Trophoblast cell (in vitro differentiated cells and primary cell): ENCODE data around the gene SCLY.

Source experiments
- DNase-seq, 2 donors: peaks; one replicate each; pipeline ENCODE4 v3.0.0-alpha.2; 2016
- H2AFZ ChIP-seq: 2 replicates; pipeline ENCODE4 v1.6.1; 2013; ENCODE audit warnings: low read length, moderate library complexity, mild to moderate bottlenecking; ENCODE audit not compliant: insufficient read depth, poor library complexity
- H2AK5ac ChIP-seq: 2 replicates; pipeline ENCODE4 v1.6.1; 2013; ENCODE audit warnings: mild to moderate bottlenecking, low read length
- H2BK120ac ChIP-seq: 2 replicates; pipeline ENCODE4 v1.6.1; 2013; ENCODE audit warnings: low read length, mild to moderate bottlenecking, moderate library complexity; ENCODE audit not compliant: insufficient read depth, poor library complexity
- H2BK12ac ChIP-seq: 2 replicates; pipeline ENCODE4 v1.6.1; 2013; ENCODE audit warnings: mild to moderate bottlenecking, low read length, moderate library complexity
- H2BK5ac ChIP-seq: 2 replicates; pipeline ENCODE4 v1.6.1; 2013; ENCODE audit warnings: low read length, low read depth, moderate library complexity, mild to moderate bottlenecking; ENCODE audit not compliant: poor library complexity
- H3K14ac ChIP-seq: 2 replicates; pipeline ENCODE4 v1.6.1; 2013; ENCODE audit warnings: mild to moderate bottlenecking, low read length
- H3K18ac ChIP-seq: 2 replicates; pipeline ENCODE4 v1.6.1; 2013; ENCODE audit warnings: mild to moderate bottlenecking, low read length
- H3K23ac ChIP-seq: 2 replicates; pipeline ENCODE4 v1.6.1; 2013; ENCODE audit warnings: low read length
- H3K27ac ChIP-seq: 2 replicates; pipeline ENCODE4 v1.5.1; 2013; ENCODE audit warnings: low read depth, mild to moderate bottlenecking, inconsistent platforms, low read length, moderate library complexity
- H3K27me3 ChIP-seq: 2 replicates; pipeline ENCODE4 v1.6.1; 2013; ENCODE audit warnings: inconsistent platforms, mild to moderate bottlenecking, low read length, moderate library complexity; ENCODE audit not compliant: insufficient read depth
- H3K36me3 ChIP-seq, 2 experiments: 1 replicate in 1 of 2; 2 replicates in 1 of 2; pipeline ENCODE4 v1.6.1; 2013; ENCODE audit warnings: low read length in 2 of 2, mild to moderate bottlenecking in 2 of 2, moderate library complexity in 1 of 2; ENCODE audit not compliant: insufficient read depth in 2 of 2, control insufficient read depth in 1 of 2
- H3K4ac ChIP-seq: 2 replicates; pipeline ENCODE4 v1.6.1; 2013; ENCODE audit warnings: low read depth, mild to moderate bottlenecking, low read length, moderate library complexity
- H3K4me1 ChIP-seq, 2 experiments: 1 replicate in 1 of 2; 2 replicates in 1 of 2; pipeline ENCODE4 v1.6.1; 2013; ENCODE audit warnings: low read length in 2 of 2, mild to moderate bottlenecking in 2 of 2, moderate library complexity in 1 of 2; ENCODE audit not compliant: insufficient read depth in 2 of 2, control insufficient read depth in 1 of 2
- H3K4me2 ChIP-seq: 2 replicates; pipeline ENCODE4 v1.6.1; 2013; ENCODE audit warnings: inconsistent platforms, mild to moderate bottlenecking, low read length, moderate library complexity
- H3K4me3 ChIP-seq: 2 replicates; pipeline ENCODE4 v1.5.1; 2013; ENCODE audit warnings: mild to moderate bottlenecking, low read depth, low read length, inconsistent platforms
- H3K79me1 ChIP-seq: one replicate; pipeline ENCODE4 v1.6.1; 2013; ENCODE audit warnings: low read length
- H3K79me2 ChIP-seq: 2 replicates; pipeline ENCODE4 v1.6.1; 2013; ENCODE audit warnings: low read length, mild to moderate bottlenecking; ENCODE audit not compliant: control insufficient read depth, insufficient read depth, poor library complexity
- H3K9ac ChIP-seq: 2 replicates; pipeline ENCODE4 v1.6.1; 2013; ENCODE audit warnings: mild to moderate bottlenecking, low read length
- H3K9me3 ChIP-seq: 2 replicates; pipeline ENCODE4 v1.6.1; 2013; ENCODE audit warnings: low read depth, mild to moderate bottlenecking, control low read depth, inconsistent platforms, low read length; ENCODE audit not compliant: insufficient read depth
- H4K12ac ChIP-seq: 2 replicates; pipeline ENCODE4 v1.6.1; 2013; ENCODE audit warnings: low read depth, mild to moderate bottlenecking, low read length, moderate library complexity
- H4K8ac ChIP-seq: 2 replicates; pipeline ENCODE4 v1.6.1; 2013; ENCODE audit warnings: low read depth, mild to moderate bottlenecking, low read length, moderate library complexity
- H4K91ac ChIP-seq: one replicate; pipeline ENCODE4 v1.6.1; 2013; ENCODE audit warnings: low read depth, mild to moderate bottlenecking, low read length, moderate library complexity
- WGBS: extraction: QIAGEN DNeasy Blood & Tissue Kit; methylation state at CpG from one replicate; pipeline ENCODE4 v1.1.7; 2013; ENCODE audit warnings: missing lambda C conversion rate; ENCODE audit not compliant: insufficient read length, insufficient coverage; ENCODE audit errors: extremely low coverage; 5-methylcytosine and 5-hydroxymethylcytosine counted together

SCLY gene

DNA sequence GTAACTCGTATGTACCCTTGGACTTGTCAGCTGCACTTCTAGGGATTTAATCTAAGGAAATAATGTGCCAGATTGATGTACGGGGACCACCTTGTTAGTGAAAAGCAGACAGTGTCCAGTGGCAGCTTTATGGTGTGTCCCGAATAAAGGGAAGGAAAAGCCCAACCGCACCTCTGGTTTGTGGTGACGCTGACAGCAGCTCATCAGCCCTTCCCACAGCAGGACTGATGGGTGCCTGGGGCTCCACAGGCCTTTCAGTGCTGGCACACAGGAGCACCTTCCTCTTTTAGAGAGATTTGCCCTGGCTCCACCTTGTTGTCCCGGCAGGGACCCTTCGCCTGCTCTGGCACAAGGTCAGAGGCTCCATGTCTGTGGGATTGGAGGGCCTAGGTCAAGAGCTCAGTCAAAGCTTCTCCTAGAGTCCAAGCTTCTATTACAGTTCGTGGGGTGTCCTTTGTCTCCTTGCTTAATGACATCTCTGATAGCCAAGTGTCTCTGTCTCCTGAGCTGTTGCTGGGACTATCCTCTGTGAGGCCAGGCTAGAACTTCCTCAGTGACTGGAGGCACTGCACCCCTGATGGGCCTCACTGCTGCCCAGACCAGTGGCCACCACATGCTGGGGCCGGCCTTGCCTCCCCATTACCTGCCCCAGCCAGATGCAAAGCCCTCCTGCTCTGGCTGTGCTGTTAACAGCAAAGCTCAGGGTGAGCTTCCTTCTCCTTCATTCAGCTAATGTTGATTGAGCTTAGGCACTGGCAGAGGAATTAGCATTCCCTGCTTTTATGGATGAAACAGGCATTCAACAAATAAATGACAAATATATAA is 33.0 kb upstream of the SCLY start:
- H3K4me2 ChIP-seq = no peak overlapping the region

DNA sequence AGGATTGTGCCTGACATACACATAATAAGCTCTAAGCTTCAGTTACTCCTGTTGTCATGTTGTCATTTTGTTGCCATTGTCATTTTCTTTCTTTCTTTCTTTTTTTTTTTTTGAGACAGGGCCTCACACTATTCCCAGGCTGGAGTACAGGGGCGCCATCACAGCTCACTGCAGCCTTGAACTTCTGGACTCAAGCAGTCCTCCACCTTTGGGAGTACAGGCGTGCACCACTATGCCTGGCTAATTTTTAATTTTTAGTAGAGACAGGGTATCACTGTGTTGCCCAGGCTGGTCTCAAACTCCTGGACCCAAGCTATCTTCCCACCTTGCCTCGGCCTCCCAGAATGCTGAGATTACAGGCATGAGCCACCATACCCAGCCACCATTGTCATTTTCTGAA is 30.9 kb upstream of the SCLY start:
- H3K36me3 ChIP-seq = peaks cover 18 to 21% of the 10 kb centered on the region in 2 experiments
- no peak overlapping the region for H3K4ac ChIP-seq
- WGBS = no CpG with 5 or more reads among the region's 3 CpGs
- H2BK5ac ChIP-seq = no peak overlapping the region
- no peak overlapping the region for H2BK12ac ChIP-seq
- H4K91ac ChIP-seq = no peak overlapping the region
- no peak overlapping the region for H2AFZ ChIP-seq
- H3K18ac ChIP-seq = no peak overlapping the region
- no peaks in the 10 kb centered on the region for H3K79me2 ChIP-seq
- H2AK5ac ChIP-seq = no peak overlapping the region
- peaks cover 3% of the 10 kb centered on the region in 2 experiments for H3K4me1 ChIP-seq
- no peak overlapping the region for H3K23ac ChIP-seq
- no peak for DNase-seq
- H3K14ac ChIP-seq = no peak overlapping the region
- no peaks in the 10 kb centered on the region for H3K27me3 ChIP-seq
- no peak overlapping the region for H3K4me2 ChIP-seq
- H3K9me3 ChIP-seq = no peaks in the 10 kb centered on the region
- no peak overlapping the region for H3K4me3 ChIP-seq
- H3K27ac ChIP-seq = no peak overlapping the region
- H4K8ac ChIP-seq = no peak overlapping the region
- H4K12ac ChIP-seq = no peak overlapping the region
- H3K9ac ChIP-seq = no peak overlapping the region
- H2BK120ac ChIP-seq = no peak overlapping the region
- no peaks in the 10 kb centered on the region for H3K79me1 ChIP-seq

More for the DNA sequence above, 33.0 kb upstream of the SCLY start:
- Histone ChIP-seq H3K27ac (no peak overlapping the region), H3K79me1 (no peaks in the 10 kb centered on the region), H2AFZ (no peak overlapping the region), H4K91ac (no peak overlapping the region), H3K14ac (no peak overlapping the region), H3K79me2 (no peaks in the 10 kb centered on the region), H3K36me3 (peaks cover 18 to 21% of the 10 kb centered on the region in 2 experiments), H3K23ac (no peak overlapping the region), H3K18ac (no peak overlapping the region), H3K4ac (no peak overlapping the region), H4K8ac (no peak overlapping the region), H2BK5ac (no peak overlapping the region), H2BK120ac (no peak overlapping the region), H3K9me3 (no peaks in the 10 kb centered on the region), H2BK12ac (no peak overlapping the region), H3K4me3 (no peak overlapping the region), H3K4me1 (peaks cover 2% of the 10 kb centered on the region in 2 experiments), H3K9ac (no peak overlapping the region), H3K27me3 (no peaks in the 10 kb centered on the region), H2AK5ac (no peak overlapping the region), H4K12ac (peak overlapping the region; percentile 12)
- WGBS = no CpG with 5 or more reads among the region's 9 CpGs
- no peak for DNase-seq

DNA sequence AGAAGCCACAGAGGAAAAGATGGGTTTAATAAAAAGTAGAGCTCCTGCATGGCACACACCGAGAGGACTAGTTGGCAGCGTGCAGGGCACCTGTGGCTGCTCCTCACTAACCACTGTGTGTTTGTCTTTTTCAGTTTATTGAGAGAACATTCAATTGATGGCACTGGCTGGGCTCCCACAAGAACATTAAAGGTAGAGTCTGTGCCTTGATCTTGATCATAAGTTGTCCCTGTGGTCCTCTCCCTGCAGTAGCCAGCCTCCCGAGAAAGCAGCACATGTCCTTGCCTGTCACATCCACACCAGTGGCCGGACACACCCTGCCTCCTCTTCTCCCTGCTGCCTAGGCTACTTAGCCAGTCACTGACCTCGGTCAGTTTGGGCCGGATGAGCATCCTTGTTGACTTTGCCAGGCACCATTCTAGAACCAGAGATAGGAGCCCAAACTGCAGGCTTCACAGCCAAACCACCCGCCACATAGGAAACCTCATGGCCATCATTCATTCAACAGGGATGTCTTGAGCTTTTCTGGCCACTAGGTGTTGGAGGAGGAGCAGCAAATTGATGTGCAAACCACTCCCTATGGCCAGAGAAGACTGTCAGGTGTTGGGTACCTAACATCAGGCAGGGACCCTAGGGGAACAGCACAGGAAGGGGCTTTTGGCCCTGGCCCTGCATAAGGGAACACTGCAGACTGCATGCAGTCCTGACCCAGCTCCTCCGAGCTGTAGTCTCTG is 30.2 kb upstream of the SCLY start:
- Histone ChIP-seq H2AFZ (no peak overlapping the region), H2BK12ac (no peak overlapping the region), H4K12ac (no peak overlapping the region), H2BK120ac (no peak overlapping the region), H3K79me2 (no peaks in the 10 kb centered on the region), H4K8ac (no peak overlapping the region), H3K4ac (no peak overlapping the region), H3K79me1 (no peaks in the 10 kb centered on the region), H2BK5ac (no peak overlapping the region), H3K27ac (no peak overlapping the region), H3K4me1 (peaks cover 3% of the 10 kb centered on the region in 2 experiments), H3K14ac (no peak overlapping the region), H3K9me3 (no peaks in the 10 kb centered on the region), H3K18ac (no peak overlapping the region), H3K36me3 (peaks cover 18 to 21% of the 10 kb centered on the region in 2 experiments), H4K91ac (no peak overlapping the region), H2AK5ac (no peak overlapping the region), H3K23ac (no peak overlapping the region), H3K4me2 (no peak overlapping the region), H3K4me3 (no peak overlapping the region), H3K27me3 (no peaks in the 10 kb centered on the region), H3K9ac (no peak overlapping the region)
- DNase-seq = no peak
- no CpG with 5 or more reads among the region's 8 CpGs for WGBS

DNA sequence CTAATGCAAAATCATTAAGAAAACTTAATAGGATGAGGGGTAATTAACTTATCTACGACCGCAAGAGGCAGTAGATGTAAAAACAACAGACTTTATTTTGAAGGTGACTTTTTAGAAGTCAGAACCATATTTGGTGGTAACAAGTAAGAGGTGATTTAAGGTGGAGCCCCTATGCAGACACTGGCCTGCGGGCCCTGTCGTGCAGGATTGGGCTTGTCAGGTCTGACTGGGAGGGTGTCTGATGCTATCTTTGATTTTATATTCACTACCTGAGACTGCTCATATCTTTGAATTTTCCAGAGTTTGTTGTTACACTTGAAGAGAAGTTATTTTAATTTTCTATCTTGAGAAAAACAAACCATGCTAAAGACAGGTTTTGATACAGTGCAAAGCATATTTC is 29.1 kb upstream of the SCLY start:
- Histone ChIP-seq H3K4me3 (no peak overlapping the region), H3K9ac (no peak overlapping the region), H2BK12ac (no peak overlapping the region), H4K91ac (no peak overlapping the region), H3K14ac (no peak overlapping the region), H3K36me3 (peaks cover 23 to 24% of the 10 kb centered on the region in 2 experiments), H4K8ac (no peak overlapping the region), H3K27me3 (no peaks in the 10 kb centered on the region), H4K12ac (no peak overlapping the region), H3K9me3 (no peaks in the 10 kb centered on the region), H3K27ac (no peak overlapping the region), H3K4me1 (peaks cover 3% of the 10 kb centered on the region in 2 experiments), H2AFZ (no peak overlapping the region), H2BK5ac (no peak overlapping the region), H3K79me1 (no peaks in the 10 kb centered on the region), H3K4ac (no peak overlapping the region), H2BK120ac (no peak overlapping the region), H2AK5ac (no peak overlapping the region), H3K23ac (no peak overlapping the region), H3K79me2 (no peaks in the 10 kb centered on the region), H3K4me2 (no peak overlapping the region), H3K18ac (no peak overlapping the region)
- no CpG with 5 or more reads among the region's 4 CpGs for WGBS
- no peak for DNase-seq
